NCI-H2196 (cell line): ENCODE data around the gene GDI1.

Experiments
- DNase-seq: peaks from one replicate; lab custom pipeline; 2025; ENCODE audit not compliant: unreplicated experiment; lab: John Stamatoyannopoulos, UW

GDI1 gene

GRCh38 chrX:154459832-154460231 is 22.9 kb downstream of the GDI1 start:
- no peak for DNase-seq

GRCh38 chrX:154460326-154460725 is 23.4 kb downstream of the GDI1 start:
- DNase-seq, result no peak

DNA sequence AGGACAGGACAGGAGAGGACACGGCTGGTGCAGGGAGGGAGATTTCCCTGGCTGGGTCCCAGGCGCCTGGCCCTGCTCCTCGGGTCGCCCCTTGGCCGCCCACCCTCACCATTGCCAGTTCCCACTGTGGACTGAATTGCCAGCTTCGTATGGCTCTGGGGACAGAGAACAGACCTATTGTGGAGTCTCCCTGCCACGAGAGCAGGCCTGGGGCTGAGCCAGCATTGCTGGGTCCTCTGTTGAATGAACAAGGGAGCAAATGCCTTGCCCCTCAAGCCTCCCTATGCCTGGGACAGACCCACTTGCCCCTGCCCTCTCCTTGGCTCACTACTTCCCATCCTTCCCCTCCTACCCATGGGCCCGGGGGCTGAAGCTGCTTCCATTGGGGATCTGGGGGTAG is 25.4 kb downstream of the GDI1 start:
- DNase-seq, result no peak

DNA sequence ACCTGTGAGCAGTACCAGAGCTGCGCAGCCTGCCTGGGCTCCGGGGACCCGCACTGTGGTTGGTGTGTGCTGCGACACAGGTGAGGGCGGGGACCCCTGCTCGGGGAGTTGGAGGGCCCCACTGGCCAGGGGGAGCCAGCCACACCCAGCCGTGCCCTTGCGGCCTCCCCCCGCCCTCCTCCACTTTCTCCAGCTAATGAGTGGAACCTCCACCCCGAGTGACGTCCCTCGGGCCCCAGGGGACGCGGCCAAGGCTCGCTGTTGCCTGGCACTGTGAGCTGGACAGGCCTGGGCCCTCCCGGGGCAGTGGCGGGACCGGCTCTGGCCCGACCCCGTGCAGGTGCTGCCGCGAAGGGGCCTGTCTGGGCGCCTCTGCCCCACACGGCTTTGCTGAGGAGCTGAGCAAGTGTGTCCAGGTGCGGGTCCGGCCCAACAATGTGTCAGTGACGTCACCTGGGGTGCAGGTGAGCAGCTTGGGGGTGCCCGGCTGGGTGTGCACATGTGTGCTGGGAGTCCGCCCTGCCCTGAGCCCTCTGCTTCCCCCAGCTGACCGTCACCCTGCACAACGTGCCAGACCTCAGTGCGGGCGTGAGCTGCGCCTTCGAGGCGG is 26.8 kb downstream of the GDI1 start:
- no peak for DNase-seq

- DNase-seq, result no peak
Measured at GRCh38 chrX:154464806-154465365, 27.9 kb downstream of the GDI1 start.

DNA sequence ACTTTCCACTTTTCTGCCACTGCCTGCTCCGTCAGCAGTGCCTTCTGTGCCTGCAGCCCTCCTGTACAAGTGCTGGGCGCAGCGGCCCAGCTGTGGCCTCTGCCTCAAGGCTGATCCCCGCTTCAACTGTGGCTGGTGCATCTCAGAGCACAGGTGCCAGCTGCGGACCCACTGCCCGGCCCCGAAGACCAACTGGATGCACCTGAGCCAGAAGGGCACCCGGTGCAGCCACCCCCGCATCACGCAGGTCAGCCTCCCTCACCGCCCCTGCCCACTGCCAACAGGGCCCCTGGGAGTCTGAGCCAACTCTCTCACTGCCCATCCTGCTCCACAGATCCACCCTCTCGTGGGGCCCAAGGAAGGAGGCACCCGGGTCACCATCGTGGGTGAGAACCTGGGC is 28.6 kb downstream of the GDI1 start:
- no peak for DNase-seq

- DNase-seq, result no peak
Measured at GRCh38 chrX:154466036-154466435, 29.1 kb downstream of the GDI1 start.

- no peak for DNase-seq
Measured at GRCh38 chrX:154466907-154467306, 30.0 kb downstream of the GDI1 start.

DNA sequence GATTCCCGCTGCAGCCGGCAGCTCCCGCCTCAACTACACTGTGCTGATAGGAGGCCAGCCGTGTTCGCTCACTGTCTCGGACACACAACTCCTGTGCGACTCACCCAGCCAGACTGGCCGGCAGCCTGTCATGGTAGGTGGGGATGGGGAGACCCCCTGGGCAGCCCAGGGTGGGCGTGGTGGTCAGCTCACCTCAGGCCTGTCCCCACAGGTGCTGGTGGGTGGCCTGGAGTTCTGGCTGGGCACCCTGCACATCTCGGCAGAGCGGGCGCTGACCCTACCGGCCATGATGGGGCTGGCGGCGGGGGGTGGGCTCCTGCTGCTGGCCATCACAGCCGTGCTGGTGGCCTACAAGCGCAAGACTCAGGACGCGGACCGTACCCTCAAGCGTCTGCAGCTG is 30.6 kb downstream of the GDI1 start:
- DNase-seq, result no peak

DNA sequence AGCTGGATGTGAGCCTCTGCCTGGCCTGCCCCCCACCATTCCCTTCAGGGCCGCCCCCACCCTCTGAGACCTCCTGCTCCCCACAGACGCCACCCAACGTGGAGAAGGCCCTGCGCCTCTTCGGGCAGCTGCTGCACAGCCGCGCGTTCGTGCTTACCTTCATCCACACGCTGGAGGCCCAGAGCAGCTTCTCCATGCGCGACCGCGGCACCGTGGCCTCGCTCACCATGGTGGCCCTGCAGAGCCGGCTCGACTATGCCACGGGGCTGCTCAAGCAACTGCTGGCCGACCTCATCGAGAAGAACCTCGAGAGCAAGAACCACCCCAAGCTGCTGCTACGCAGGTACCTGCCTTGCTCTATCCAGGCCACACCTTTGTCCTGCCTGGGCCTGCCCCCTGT is 31.3 kb downstream of the GDI1 start:
- no peak for DNase-seq

DNA sequence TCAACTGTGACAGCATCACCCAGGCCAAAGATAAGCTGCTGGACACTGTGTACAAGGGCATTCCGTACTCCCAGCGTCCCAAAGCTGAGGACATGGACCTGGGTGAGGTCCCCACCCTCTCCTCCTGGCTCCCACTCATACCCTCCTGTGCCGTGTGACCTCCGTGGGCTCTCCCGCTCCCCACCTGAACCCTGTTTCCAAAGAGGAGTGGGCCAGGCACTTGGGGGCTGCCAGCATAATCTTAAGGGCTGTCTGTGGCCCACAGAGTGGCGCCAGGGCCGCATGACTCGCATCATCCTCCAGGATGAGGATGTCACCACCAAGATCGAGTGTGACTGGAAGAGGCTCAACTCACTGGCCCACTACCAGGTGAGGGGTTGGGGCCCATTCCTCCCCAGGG is 32.2 kb downstream of the GDI1 start:
- DNase-seq, result no peak

- no peak for DNase-seq
Measured at GRCh38 chrX:154469880-154470279, 32.9 kb downstream of the GDI1 start.

GRCh38 chrX:154470434-154470833 is 33.5 kb downstream of the GDI1 start:
- DNase-seq, result no peak

- no peak for DNase-seq
Measured at GRCh38 chrX:154470914-154471568, 34.1 kb downstream of the GDI1 start.

GRCh38 chrX:154471839-154472684 is 35.1 kb downstream of the GDI1 start:
- DNase-seq, result no peak

DNA sequence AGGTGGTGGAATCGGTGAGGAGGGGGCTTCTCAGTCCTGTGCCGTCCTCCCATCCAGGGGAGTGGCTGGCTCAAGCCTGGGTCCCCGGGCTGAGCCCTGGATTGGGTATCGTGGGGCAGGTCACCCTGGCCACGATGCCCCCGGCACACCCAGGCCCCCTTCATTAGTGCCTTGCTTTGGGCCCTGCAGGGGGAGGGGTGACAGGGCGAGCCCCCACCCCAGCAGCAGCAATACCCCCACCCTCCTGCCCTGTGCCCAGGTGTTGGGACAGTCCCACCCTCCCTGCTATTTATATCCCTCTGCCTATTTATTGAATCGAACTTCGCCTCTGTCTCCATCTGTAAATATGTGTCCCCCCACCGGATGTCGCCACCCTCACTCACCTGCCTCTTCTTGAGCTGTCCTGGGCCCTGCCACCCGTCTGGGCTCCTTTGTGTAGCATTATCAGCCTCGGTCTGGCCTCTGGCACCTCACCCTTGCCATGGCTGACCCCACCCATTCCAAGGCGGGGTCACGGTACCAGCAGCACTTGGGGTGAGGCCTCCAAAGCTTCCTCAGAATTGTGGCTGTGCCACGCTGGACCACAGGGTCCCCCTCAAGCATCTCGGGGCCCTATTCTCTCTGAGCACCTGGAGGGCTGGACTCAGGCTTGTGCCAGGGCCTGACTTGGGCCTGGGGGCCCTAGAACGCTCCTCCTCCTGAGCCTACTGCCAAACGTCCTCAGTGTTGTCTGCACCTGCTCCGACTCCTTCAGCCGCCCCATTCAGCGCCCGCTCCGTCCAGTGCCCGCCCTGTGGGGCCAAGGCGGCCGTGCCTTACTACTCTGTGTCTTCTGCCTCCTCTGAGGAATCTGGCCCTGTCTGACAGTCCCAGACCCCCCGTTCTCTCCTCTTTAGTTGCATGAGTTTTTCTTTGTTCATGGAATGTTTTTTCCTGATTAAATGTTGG is 36.0 kb downstream of the GDI1 start:
- DNase-seq, result no peak

GRCh38 chrX:154473683-154474082 is 36.7 kb downstream of the GDI1 start:
- no peak for DNase-seq

- DNase-seq, result no peak
Measured at GRCh38 chrX:154476821-154477220, 39.9 kb downstream of the GDI1 start.

- DNase-seq, result no peak
Measured at GRCh38 chrX:154477891-154478477, 41.0 kb downstream of the GDI1 start.
